ENCODE measurements around the gene SLC24A4. TPM values are rescaled to one million over a fixed set of nuclear protein-coding genes. Genes with fewer than 3 reads are reported as not detected.

SLC24A4 gene
- total RNA-seq, 1 donor from 2014 or later = not detected

- DNase-seq (ENCODE audit: extremely low spot score, unreplicated experiment) = no peak
- H3K9me3 Mint-ChIP-seq (ENCODE audit: unreplicated experiment) = no peaks in the 10 kb centered on the region
- no peak overlapping the region for H3K4me3 Mint-ChIP-seq (ENCODE audit: unreplicated experiment)
- TF ChIP-seq CTCF (IDR thresholded peaks at IDR 0.05) = no peak
- H3K27me3 Mint-ChIP-seq (ENCODE audit: unreplicated experiment) = peaks cover 1% of the 10 kb centered on the region
- H3K4me1 Mint-ChIP-seq (ENCODE audit: unreplicated experiment) = no peaks in the 10 kb centered on the region
- H3K27ac Mint-ChIP-seq (ENCODE audit: unreplicated experiment) = no peak overlapping the region
- H3K36me3 Mint-ChIP-seq (ENCODE audit: unreplicated experiment) = no peaks in the 10 kb centered on the region
Measured at GRCh38 chr14:92391726-92392125, 68.8 kb downstream of the SLC24A4 start.

GRCh38 chr14:92392711-92393110 lies 69.7 kb downstream of the SLC24A4 start:
- TF ChIP-seq CTCF (IDR thresholded peaks at IDR 0.05) = no peak
- DNase-seq (ENCODE audit: extremely low spot score, unreplicated experiment) = no peak
- H3K27me3 Mint-ChIP-seq (ENCODE audit: unreplicated experiment) = no peaks in the 10 kb centered on the region

GRCh38 chr14:92397150-92397952 lies 74.4 kb downstream of the SLC24A4 start:
- Mint-ChIP-seq H3K36me3 (ENCODE audit: unreplicated experiment) (no peaks in the 10 kb centered on the region), H3K9me3 (ENCODE audit: unreplicated experiment) (no peaks in the 10 kb centered on the region), H3K4me1 (ENCODE audit: unreplicated experiment) (peaks cover 8% of the 10 kb centered on the region), H3K27ac (ENCODE audit: unreplicated experiment) (no peak overlapping the region), H3K4me3 (ENCODE audit: unreplicated experiment) (no peak overlapping the region), H3K27me3 (ENCODE audit: unreplicated experiment) (peaks cover 2% of the 10 kb centered on the region)
- no peak for TF ChIP-seq CTCF (IDR thresholded peaks at IDR 0.05)
- no peak for DNase-seq (ENCODE audit: extremely low spot score, unreplicated experiment)

More at GRCh38 chr14:92392711-92393110, 69.7 kb downstream of the SLC24A4 start:
- Mint-ChIP-seq H3K27ac (ENCODE audit: unreplicated experiment) (no peak overlapping the region), H3K36me3 (ENCODE audit: unreplicated experiment) (no peaks in the 10 kb centered on the region), H3K4me1 (ENCODE audit: unreplicated experiment) (peaks cover 6% of the 10 kb centered on the region), H3K4me3 (ENCODE audit: unreplicated experiment) (no peak overlapping the region), H3K9me3 (ENCODE audit: unreplicated experiment) (no peaks in the 10 kb centered on the region)

- no peaks in the 10 kb centered on the region for H3K36me3 Mint-ChIP-seq (ENCODE audit: unreplicated experiment)
- H3K27ac Mint-ChIP-seq (ENCODE audit: unreplicated experiment) = no peak overlapping the region
- TF ChIP-seq CTCF (IDR thresholded peaks at IDR 0.05) = no peak
- peaks cover 8% of the 10 kb centered on the region for H3K4me1 Mint-ChIP-seq (ENCODE audit: unreplicated experiment)
- no peak for DNase-seq (ENCODE audit: extremely low spot score, unreplicated experiment)
- H3K4me3 Mint-ChIP-seq (ENCODE audit: unreplicated experiment) = no peak overlapping the region
- H3K9me3 Mint-ChIP-seq (ENCODE audit: unreplicated experiment) = no peaks in the 10 kb centered on the region
- H3K27me3 Mint-ChIP-seq (ENCODE audit: unreplicated experiment) = peaks cover 5% of the 10 kb centered on the region
Measured at GRCh38 chr14:92397953-92398564, 75.1 kb downstream of the SLC24A4 start.

GRCh38 chr14:92398888-92399636 lies 76.1 kb downstream of the SLC24A4 start:
- Mint-ChIP-seq H3K27me3 (ENCODE audit: unreplicated experiment) (peaks cover 6% of the 10 kb centered on the region), H3K4me3 (ENCODE audit: unreplicated experiment) (no peak overlapping the region), H3K36me3 (ENCODE audit: unreplicated experiment) (no peaks in the 10 kb centered on the region), H3K27ac (ENCODE audit: unreplicated experiment) (no peak overlapping the region), H3K9me3 (ENCODE audit: unreplicated experiment) (no peaks in the 10 kb centered on the region), H3K4me1 (ENCODE audit: unreplicated experiment) (peaks cover 8% of the 10 kb centered on the region)
- DNase-seq (ENCODE audit: extremely low spot score, unreplicated experiment) = no peak
- TF ChIP-seq CTCF (IDR thresholded peaks at IDR 0.05) = no peak
